AG10803 (cell line): ENCODE results near the gene ZNF165.
"Not testable (repeated sequence)": the region's sequence is repeated elsewhere in the genome, so short reads cannot be mapped to it uniquely, and the experiment has no call there.

Experiments
- DNase-seq: peaks from one replicate; pipeline ENCODE4 v3.0.0; 2010; ENCODE audit warnings: low read depth
- H3K4me3 ChIP-seq: 2 replicates; pipeline ENCODE4 v1.5.1; 2011; ENCODE audit warnings: mild to moderate bottlenecking, low read length, control low read depth
- CTCF ChIP-seq: conservative IDR thresholded peaks from 2 replicates; pipeline ENCODE4 v1.5.1; 2011; ENCODE audit warnings: mild to moderate bottlenecking, low read length, control low read depth, inconsistent platforms

The ZNF165 gene

GRCh38 chr6:28080631-28081485, 490 bp downstream of the ZNF165 start:
- H3K4me3 ChIP-seq = peak overlapping the region; percentile 99
- peak; percentile 97 for DNase-seq
- TF ChIP-seq CTCF = no peak

GRCh38 chr6:28081486-28081751, 1.1 kb downstream of the ZNF165 start:
- no peak for DNase-seq

GRCh38 chr6:28082939-28083338, 2.6 kb downstream of the ZNF165 start:
- DNase-seq = no peak
- no peak for TF ChIP-seq CTCF
- no peak overlapping the region for H3K4me3 ChIP-seq

More at GRCh38 chr6:28081486-28081751, 1.1 kb downstream of the ZNF165 start:
- peak overlapping the region; percentile 99 for H3K4me3 ChIP-seq
- TF ChIP-seq CTCF = no peak

- TF ChIP-seq CTCF = no peak
- H3K4me3 ChIP-seq = no peak overlapping the region
- no peak for DNase-seq
Measured at GRCh38 chr6:28089054-28089453, 8.7 kb downstream of the ZNF165 start.

- no peak for DNase-seq
- TF ChIP-seq CTCF = no peak
- H3K4me3 ChIP-seq = peak overlapping the region; percentile 51
Measured at GRCh38 chr6:28090917-28091586, 10.7 kb downstream of the ZNF165 start.

- not testable (repeated sequence) for DNase-seq, H3K4me3 ChIP-seq
Measured at GRCh38 chr6:28102222-28102621, 21.9 kb downstream of the ZNF165 start.

- H3K4me3 ChIP-seq, DNase-seq: not testable (repeated sequence)
Measured at GRCh38 chr6:28102699-28103098, 22.3 kb downstream of the ZNF165 start.
